HG02588 (cell line): Measurements from ENCODE around the gene DYNC1LI1.
"Not testable (repeated sequence)": the region's sequence is repeated elsewhere in the genome, so short reads cannot be mapped to it uniquely, and the experiment has no call there.

Experiments used
- ATAC-seq: cut with Tn5 transposase; IDR thresholded peaks from one replicate; pipeline ENCODE4 v1.9.1; 2021; ENCODE audit warnings: mild to moderate bottlenecking, moderate library complexity; ENCODE audit not compliant: unreplicated experiment

Gene DYNC1LI1

GRCh38 chr3:32540899-32541298, 29.8 kb downstream of the DYNC1LI1 start:
- no peak for ATAC-seq

DNA sequence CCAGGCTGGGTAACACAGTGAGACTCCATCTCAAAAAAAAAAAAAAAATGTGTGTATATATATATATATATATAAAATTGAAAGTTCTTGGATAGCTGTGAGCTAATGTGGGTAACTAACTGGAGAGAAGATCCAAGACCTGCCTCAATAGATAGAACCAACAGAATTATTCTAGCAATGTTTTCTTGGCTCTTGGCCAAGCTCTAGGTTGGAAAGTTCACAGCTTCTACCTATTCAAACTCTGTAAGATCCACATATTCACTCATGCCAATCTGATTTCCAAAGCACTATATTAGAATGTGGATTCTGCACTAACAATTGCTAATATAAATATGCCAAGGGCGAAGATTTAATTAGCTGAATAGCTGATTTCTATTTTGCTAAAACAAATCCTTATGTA, 38.2 kb downstream of the DYNC1LI1 start:
- ATAC-seq, result no peak

DNA sequence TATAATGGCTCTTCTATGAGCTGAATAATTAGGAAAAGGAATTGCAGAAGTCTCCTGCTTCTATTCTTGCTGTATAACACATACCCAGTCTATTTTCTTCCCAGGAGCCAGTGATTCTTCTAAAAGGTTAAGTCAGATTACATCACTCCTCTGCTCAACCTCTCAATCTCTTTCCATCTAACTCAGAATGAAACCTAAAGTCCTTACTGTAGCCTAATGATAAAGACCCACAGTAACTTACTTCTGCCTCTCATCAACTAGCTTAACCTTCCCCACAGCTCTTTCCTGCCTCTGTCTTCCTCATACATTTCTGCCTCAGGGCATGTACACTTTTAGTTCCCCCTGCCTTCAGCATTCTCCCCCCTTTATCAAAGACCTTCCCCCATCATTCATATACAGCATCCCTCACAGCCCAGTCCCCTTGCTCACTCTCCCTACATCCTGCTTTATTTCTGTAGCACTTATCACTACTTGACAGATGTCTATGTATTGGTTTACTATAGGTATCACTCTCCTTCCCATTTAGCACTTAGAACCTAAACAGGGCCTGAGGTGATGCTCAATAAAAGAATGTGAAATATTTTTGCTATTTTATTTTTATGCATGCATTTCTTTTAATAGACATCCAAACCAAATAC, 39.5 kb downstream of the DYNC1LI1 start:
- no peak for ATAC-seq

GRCh38 chr3:32525720-32526119, 44.9 kb downstream of the DYNC1LI1 start:
- no peak for ATAC-seq

DNA sequence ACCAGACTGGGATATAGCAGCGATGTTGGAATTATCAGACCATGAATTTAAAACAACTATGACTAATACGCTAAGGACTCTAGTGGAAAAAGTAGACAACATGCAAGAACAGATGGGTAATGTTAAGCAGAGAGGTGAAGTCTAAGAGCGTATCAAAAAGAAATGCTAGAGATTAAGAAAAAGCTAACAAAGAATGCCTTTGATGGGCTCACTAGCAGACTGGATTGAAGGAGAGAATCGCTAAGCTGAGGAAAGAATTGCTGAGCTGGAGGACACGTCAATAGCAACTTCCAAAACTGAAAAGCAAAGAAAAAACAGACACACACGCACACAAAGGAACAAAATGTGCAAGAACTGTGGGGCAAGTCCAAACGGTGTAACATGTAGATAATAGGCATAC, 48.0 kb downstream of the DYNC1LI1 start:
- ATAC-seq, result no peak

GRCh38 chr3:32518921-32519320, 51.7 kb downstream of the DYNC1LI1 start:
- not testable (repeated sequence) for ATAC-seq

- not testable (repeated sequence) for ATAC-seq
Observed at GRCh38 chr3:32516751-32517150, 53.9 kb downstream of the DYNC1LI1 start.

DNA sequence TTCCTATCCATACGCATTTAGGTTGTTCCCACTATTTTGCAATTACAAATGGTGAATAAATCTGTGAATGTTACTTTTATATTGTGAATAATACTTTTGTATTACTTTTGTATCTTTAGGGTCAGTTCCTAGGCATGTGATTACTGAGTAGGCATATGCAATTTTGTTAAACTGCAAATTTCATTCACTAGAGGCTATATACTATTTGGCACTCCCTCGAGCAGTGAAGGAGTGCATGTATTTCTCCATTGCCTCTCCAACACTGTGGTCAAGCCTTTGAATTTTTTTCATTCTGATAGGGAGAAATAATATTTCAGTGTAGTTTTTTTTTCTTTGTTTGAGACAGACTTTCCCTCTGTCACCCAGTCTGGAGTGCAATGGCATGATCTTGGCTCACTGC, 59.7 kb downstream of the DYNC1LI1 start:
- ATAC-seq, result no peak

GRCh38 chr3:32510075-32510724, 60.5 kb downstream of the DYNC1LI1 start:
- ATAC-seq, result peak; percentile 74

- ATAC-seq, result no peak
Observed at GRCh38 chr3:32508711-32509110, 61.9 kb downstream of the DYNC1LI1 start.

DNA sequence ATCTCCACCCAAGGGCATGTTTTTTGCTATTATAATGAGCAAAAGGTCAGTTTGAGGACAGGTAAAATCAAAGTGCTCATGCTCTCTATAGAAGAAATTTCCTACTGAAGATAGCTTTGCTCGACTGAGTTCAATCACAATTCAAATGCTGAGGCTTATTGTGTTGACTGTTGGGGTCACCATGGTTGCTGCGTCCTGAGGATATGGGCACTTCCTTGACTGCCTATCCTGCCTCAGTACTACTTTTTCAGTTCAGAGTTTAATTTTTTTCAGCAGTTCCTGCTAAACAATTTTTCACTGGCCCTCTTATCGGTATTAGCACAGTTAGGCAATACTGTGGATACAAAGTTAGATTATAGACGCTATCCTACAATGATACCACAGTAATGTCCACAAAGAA, 64.2 kb downstream of the DYNC1LI1 start:
- ATAC-seq, result no peak

DNA sequence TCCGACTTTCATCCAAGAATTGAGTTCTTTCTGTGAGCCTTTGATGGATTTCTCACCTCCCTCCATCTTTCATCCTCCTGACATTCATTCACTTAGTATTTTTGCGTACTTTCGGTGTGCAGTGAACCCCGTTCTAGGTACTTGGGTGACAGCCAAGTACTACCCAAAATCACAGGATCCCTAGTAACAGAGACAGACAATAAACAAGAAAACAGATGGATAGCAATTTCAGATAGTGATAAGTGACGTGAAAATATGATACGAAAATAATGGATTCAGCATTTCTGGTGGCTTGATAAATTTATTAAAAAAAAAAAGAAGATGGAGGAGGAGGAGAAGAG, 67.7 kb downstream of the DYNC1LI1 start:
- ATAC-seq, result no peak

- ATAC-seq, result peak; percentile 85
Observed at GRCh38 chr3:32502118-32502945, 68.3 kb downstream of the DYNC1LI1 start, which contains the start of gene CMTM6. Gene CMTM6, minus strand, starts transcription at chr3:32502852. Its CDS starts 107 bp downstream, at chr3:32502745.

- ATAC-seq, result peak; percentile 1
Observed at GRCh38 chr3:32501783-32502117, 68.9 kb downstream of the DYNC1LI1 start.

GRCh38 chr3:32500880-32501782, 69.5 kb downstream of the DYNC1LI1 start:
- no peak for ATAC-seq

DNA sequence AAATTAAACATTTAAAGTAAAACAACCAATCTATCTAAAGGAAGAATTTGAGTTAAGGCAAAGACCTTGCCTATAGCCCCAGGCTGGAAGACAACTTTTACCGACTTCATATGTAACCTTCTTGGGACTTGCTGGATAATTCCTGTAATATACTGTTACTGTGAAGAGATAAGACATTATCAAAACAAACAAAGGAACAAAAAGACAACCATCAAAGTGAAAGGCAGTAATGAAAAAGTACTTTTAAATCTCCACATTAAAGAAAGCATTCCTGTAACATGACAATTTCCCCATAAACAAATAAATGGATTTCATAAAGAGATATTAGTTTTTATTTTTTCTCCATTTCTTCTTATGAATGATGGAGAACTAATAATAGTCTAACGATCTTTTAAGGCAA, 70.4 kb downstream of the DYNC1LI1 start:
- no peak for ATAC-seq

- ATAC-seq, result no peak
Observed at GRCh38 chr3:32499585-32499984, 71.1 kb downstream of the DYNC1LI1 start.

DNA sequence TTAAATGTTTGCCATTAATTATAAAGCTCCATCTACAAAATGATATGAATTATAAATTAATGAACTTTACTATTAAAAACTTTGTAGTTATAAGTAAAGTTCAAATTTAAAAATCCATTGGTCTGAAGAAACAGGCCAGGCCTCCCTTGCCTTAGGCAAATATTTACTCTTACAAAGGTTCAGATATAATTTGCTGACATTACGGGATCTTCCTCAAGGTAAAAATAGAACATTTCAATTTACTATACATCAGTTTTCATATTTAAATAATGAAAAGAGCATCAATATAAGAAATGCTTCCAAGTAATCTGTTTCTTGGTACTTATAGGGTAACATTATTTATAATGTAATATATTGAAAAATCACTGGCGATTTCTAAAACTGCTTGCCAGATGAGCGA, 71.7 kb downstream of the DYNC1LI1 start:
- ATAC-seq, result no peak

- no peak for ATAC-seq
Observed at GRCh38 chr3:32498252-32498651, 72.4 kb downstream of the DYNC1LI1 start.

DNA sequence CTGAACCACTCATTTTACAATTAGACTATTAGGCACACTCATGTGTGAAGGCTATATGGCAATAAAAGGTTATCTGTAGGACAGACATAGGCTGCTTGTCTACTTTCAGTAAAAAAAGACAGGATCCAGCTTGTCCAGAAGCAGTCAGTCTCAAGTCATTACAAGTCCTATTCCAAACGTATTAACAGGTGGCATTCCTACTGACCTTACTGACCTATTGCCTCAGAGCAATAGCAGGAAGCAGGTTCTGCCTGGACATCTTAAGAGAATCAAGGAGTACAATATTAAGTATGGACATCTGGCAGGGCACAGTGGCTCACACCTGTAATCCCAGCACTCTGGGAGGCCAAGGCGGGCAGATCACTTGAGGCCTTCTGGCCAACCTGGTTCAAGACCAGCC, 75.0 kb downstream of the DYNC1LI1 start:
- no peak for ATAC-seq

DNA sequence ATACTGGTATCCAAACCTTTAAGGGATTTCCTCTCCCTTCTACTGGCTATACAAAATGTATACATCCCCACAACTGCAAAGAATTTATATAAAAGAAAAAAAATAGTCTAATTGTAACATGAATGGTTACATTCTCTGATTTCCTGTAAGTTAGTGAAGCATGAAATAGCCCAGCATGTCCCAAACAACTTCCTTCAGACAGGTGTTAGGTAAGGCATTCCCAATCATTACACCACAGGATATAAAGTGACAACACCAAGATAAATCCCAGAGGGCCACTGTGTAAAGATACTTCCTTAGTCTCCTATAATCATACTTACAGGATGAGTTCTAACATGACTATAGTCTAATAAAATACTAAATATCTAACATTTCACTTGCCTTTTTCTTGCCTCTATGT, 75.6 kb downstream of the DYNC1LI1 start:
- no peak for ATAC-seq
